ENCODE measurements around the gene LIG4.

Gene LIG4

GRCh38 chr13:108225440-108225839 lies 10.1 kb upstream of the LIG4 start:
- no peak for TF ChIP-seq CTCF (IDR thresholded peaks at IDR 0.05; ENCODE audit: low read depth, low read length)

GRCh38 chr13:108223687-108224503 lies 8.6 kb upstream of the LIG4 start:
- no peak for TF ChIP-seq CTCF (IDR thresholded peaks at IDR 0.05; ENCODE audit: low read depth, low read length)
- no peak overlapping the region for H3K4me3 ChIP-seq (ENCODE audit: low read depth, low read length)

More at GRCh38 chr13:108225440-108225839, 10.1 kb upstream of the LIG4 start:
- no peak overlapping the region for H3K4me3 ChIP-seq (ENCODE audit: low read depth, low read length)

- no peak for TF ChIP-seq CTCF (IDR thresholded peaks at IDR 0.05; ENCODE audit: low read depth, low read length)
- H3K4me3 ChIP-seq (ENCODE audit: low read depth, low read length) = no peak overlapping the region
These were observed 4.7 kb upstream of the LIG4 start for GRCh38 chr13:108220041-108220440.

GRCh38 chr13:108218044-108218974 lies 3.0 kb upstream of the LIG4 start, which contains the start of gene ABHD13:
TSS of gene ABHD13 (plus strand) at chr13:108218392. CDS start at chr13:108229219, 10,827 bp downstream.
- no peak for TF ChIP-seq CTCF (IDR thresholded peaks at IDR 0.05; ENCODE audit: low read depth, low read length)
- peak within 1 kb of the TSS; percentile 93 for H3K4me3 ChIP-seq (ENCODE audit: low read depth, low read length)

- H3K4me3 ChIP-seq (ENCODE audit: low read depth, low read length) = peak overlapping the region; percentile 93
These were observed 2.1 kb upstream of the LIG4 start for GRCh38 chr13:108217307-108218043.

- TF ChIP-seq CTCF (IDR thresholded peaks at IDR 0.05; ENCODE audit: low read depth, low read length) = no peak
- H3K4me3 ChIP-seq (ENCODE audit: low read depth, low read length) = peak overlapping the region; percentile 53
These were observed 680 bp downstream of the LIG4 start for GRCh38 chr13:108214441-108215271.
